Measurements from ENCODE around the gene CHRNB2. TPM values are rescaled to one million over a fixed set of nuclear protein-coding genes. Genes with fewer than 3 reads are reported as not detected.

CHRNB2 gene
- total and polyA plus RNA-seq, 2 donors (not counting 3 experiments of a cell fraction or from before 2014, with no cell fraction given): not detected

- H3K79me2 ChIP-seq (ENCODE audit: control insufficient read depth, insufficient read depth, low read length): no peaks in the 10 kb centered on the region
- no peaks in the 10 kb centered on the region for H3K9me1 ChIP-seq (replicated peaks; ENCODE audit: control insufficient read depth, extremely low read depth, insufficient read depth, low read length)
- no peaks in the 10 kb centered on the region for H3K27me3 ChIP-seq (ENCODE audit: control insufficient read depth in 2 of 2, insufficient read depth in 2 of 2, low read length in 2 of 2)
- H3K36me3 ChIP-seq (ENCODE audit: control insufficient read depth in 2 of 2, extremely low read depth in 1 of 2, insufficient read depth in 2 of 2, low read length in 2 of 2): peaks cover 26 to 52% of the 10 kb centered on the region in 2 experiments
- H2AFZ ChIP-seq (ENCODE audit: low read depth, low read length): no peak overlapping the region
- no peaks in the 10 kb centered on the region for H4K20me1 ChIP-seq (replicated peaks; ENCODE audit: control insufficient read depth, extremely low read depth, insufficient read depth, low read length)
- intact Hi-C loops (cut with micrococcal nuclease) (no loop called here), dilution Hi-C loops (cut with MboI; ENCODE audit: extremely low pct_ligation_motif_present, low sequenced_read_pairs) (no loop called here)
- no peak overlapping the region for H3K27ac ChIP-seq (ENCODE audit: insufficient read depth, low read depth, low read length)
- no peak overlapping the region for H3K9ac ChIP-seq (replicated peaks; ENCODE audit: extremely low read depth, insufficient read depth, low read length)
- FAIRE-seq (no peak), DNase-seq (ENCODE audit: low read depth, low spot score) (no peak)
- TF ChIP-seq MAX (IDR thresholded peaks at IDR 0.05; ENCODE audit: insufficient read depth, insufficient read length): no peak
- TF ChIP-seq POLR2A (IDR thresholded peaks at IDR 0.05; ENCODE audit: low read depth, low read length): no peak
- TF ChIP-seq EZH2 (IDR thresholded peaks at IDR 0.05; ENCODE audit: borderline replicate concordance, low read depth, low read length, severe bottlenecking): no peak
- TF ChIP-seq POLR2AphosphoS5 (IDR thresholded peaks at IDR 0.05; ENCODE audit: insufficient read depth, low read depth, low read length): no peak
- no peak for TF ChIP-seq CTCF (IDR thresholded peaks at IDR 0.05; ENCODE audit: extremely low read depth in 1 of 2, insufficient read depth in 1 of 2, low read depth in 1 of 2, low read length in 2 of 2)
- no peak for TF ChIP-seq GATA2 (IDR thresholded peaks at IDR 0.05; ENCODE audit: insufficient read depth, insufficient read length, low read depth, low read length)
- TF ChIP-seq JUN (IDR thresholded peaks at IDR 0.05; ENCODE audit: borderline replicate concordance, insufficient read depth, insufficient read length, low read depth): no peak
- TF ChIP-seq MYC (IDR thresholded peaks at IDR 0.05; ENCODE audit: low read depth, low read length): no peak
- no peak for TF ChIP-seq FOS (IDR thresholded peaks at IDR 0.05; ENCODE audit: borderline replicate concordance, insufficient read depth, low read length)
- CTCF ChIA-PET: interaction anchor here (2.0 kb wide), 1 partner anchor 31 kb away, joined by 5 read pairs; no protein-coding TSS in a partner anchor
- POLR2A ChIA-PET: no interaction called here
- H3K9me3 ChIP-seq (replicated peaks; ENCODE audit: control insufficient read depth, insufficient read depth, low read length): no peaks in the 10 kb centered on the region
- no TSS peak for BruUV-seq (replicated peaks)
- no peak overlapping the region for H3K4me2 ChIP-seq (ENCODE audit: insufficient read depth, low read length)
- H3K4me3 ChIP-seq (replicated peaks in 1 of 3; ENCODE audit: insufficient read depth in 1 of 3, low read depth in 1 of 3, low read length in 3 of 3): no peak overlapping the region
- H3K4me1 ChIP-seq (ENCODE audit: control insufficient read depth, extremely low read depth, insufficient read depth, low read length): no peaks in the 10 kb centered on the region
Observed at GRCh38 chr1:154590756-154591155, 23.2 kb downstream of the CHRNB2 start.
